Mucosa of rectum (tissue), 2 donors: ENCODE results near the gene CDH22.

Experiments used
- H3K27ac ChIP-seq, 2 donors: one replicate each; pipeline ENCODE4 v1.7.0; 2013; ENCODE audit warnings: inconsistent platforms in 2 of 2, low read depth in 2 of 2, low read length in 2 of 2
- H3K27me3 ChIP-seq, 2 donors: one replicate each; pipeline ENCODE4 v1.7.0; 2013; ENCODE audit warnings: low read length in 2 of 2; ENCODE audit not compliant: control insufficient read depth in 2 of 2, insufficient read depth in 2 of 2
- H3K36me3 ChIP-seq, 2 donors: one replicate each; pipeline ENCODE4 v1.7.0; 2013; ENCODE audit warnings: low read length in 2 of 2; ENCODE audit not compliant: control insufficient read depth in 2 of 2, insufficient read depth in 2 of 2
- H3K4me1 ChIP-seq, 2 donors: one replicate each; pipeline ENCODE4 v1.7.0; 2013; ENCODE audit warnings: low read length in 2 of 2, mild to moderate bottlenecking in 1 of 2; ENCODE audit not compliant: control insufficient read depth in 2 of 2, insufficient read depth in 2 of 2
- H3K4me3 ChIP-seq, 2 donors: one replicate each; pipeline ENCODE4 v1.7.0; 2013; ENCODE audit warnings: low read length in 2 of 2
- H3K9ac ChIP-seq, 2 donors: one replicate each; pipeline ENCODE4 v1.7.0; 2013; ENCODE audit warnings: low read length in 2 of 2, low read depth in 1 of 2, mild to moderate bottlenecking in 1 of 2
- H3K9me3 ChIP-seq, 2 donors: one replicate each; pipeline ENCODE4 v1.7.0; 2013; ENCODE audit warnings: low read length in 2 of 2; ENCODE audit not compliant: control insufficient read depth in 2 of 2
- donor health status: healthy.
- donor health status: Normal muscosa, but diverticular disease.

Gene CDH22

GRCh38 chr20:46246559-46246958 lies 61.7 kb downstream of the CDH22 start:
- H3K36me3 ChIP-seq: no peaks in the 10 kb centered on the region
- H3K27ac ChIP-seq: no peak overlapping the region
- H3K27me3 ChIP-seq: peaks cover 29 to 44% of the 10 kb centered on the region in 2 donors
- no peak overlapping the region for H3K4me3 ChIP-seq
- H3K9ac ChIP-seq: no peak overlapping the region
- H3K9me3 ChIP-seq: no peaks in the 10 kb centered on the region
- no peaks in the 10 kb centered on the region for H3K4me1 ChIP-seq

GRCh38 chr20:46243707-46244628 lies 64.3 kb downstream of the CDH22 start:
- Histone ChIP-seq H3K9ac (no peak overlapping the region), H3K4me3 (no peak overlapping the region), H3K27me3 (peaks cover 11 to 28% of the 10 kb centered on the region in 2 donors), H3K9me3 (no peaks in the 10 kb centered on the region), H3K36me3 (no peaks in the 10 kb centered on the region), H3K4me1 (no peaks in the 10 kb centered on the region), H3K27ac (no peak overlapping the region)

GRCh38 chr20:46242390-46242789 lies 65.9 kb downstream of the CDH22 start:
- Histone ChIP-seq H3K27ac (no peak overlapping the region), H3K36me3 (no peaks in the 10 kb centered on the region), H3K9ac (no peak overlapping the region), H3K4me1 (no peaks in the 10 kb centered on the region), H3K4me3 (no peak overlapping the region), H3K9me3 (no peaks in the 10 kb centered on the region), H3K27me3 (peaks cover 5 to 18% of the 10 kb centered on the region in 2 donors)

GRCh38 chr20:46240881-46241280 lies 67.4 kb downstream of the CDH22 start:
- Histone ChIP-seq H3K27ac (no peak overlapping the region), H3K27me3 (peaks cover 0 to 12% of the 10 kb centered on the region in 2 donors), H3K4me1 (no peaks in the 10 kb centered on the region), H3K9me3 (no peaks in the 10 kb centered on the region), H3K36me3 (no peaks in the 10 kb centered on the region), H3K4me3 (no peak overlapping the region), H3K9ac (no peak overlapping the region)

- Histone ChIP-seq H3K36me3 (no peaks in the 10 kb centered on the region), H3K9me3 (no peaks in the 10 kb centered on the region)
Measured at GRCh38 chr20:46240065-46240464, 68.2 kb downstream of the CDH22 start.

GRCh38 chr20:46237736-46238135 lies 70.6 kb downstream of the CDH22 start:
- no peaks in the 10 kb centered on the region for H3K4me1 ChIP-seq
- no peaks in the 10 kb centered on the region for H3K9me3 ChIP-seq
- H3K9ac ChIP-seq: no peak overlapping the region
- no peaks in the 10 kb centered on the region for H3K36me3 ChIP-seq
- no peak overlapping the region for H3K27ac ChIP-seq
- no peak overlapping the region for H3K4me3 ChIP-seq
- H3K27me3 ChIP-seq: peaks cover 0 to 2% of the 10 kb centered on the region in 2 donors

More at GRCh38 chr20:46240065-46240464, 68.2 kb downstream of the CDH22 start:
- Histone ChIP-seq H3K27me3 (peaks cover 0 to 4% of the 10 kb centered on the region in 2 donors), H3K4me3 (no peak overlapping the region), H3K9ac (no peak overlapping the region), H3K27ac (no peak overlapping the region), H3K4me1 (no peaks in the 10 kb centered on the region)

GRCh38 chr20:46237227-46237626 lies 71.1 kb downstream of the CDH22 start:
- H3K27me3 ChIP-seq: peaks cover 0 to 2% of the 10 kb centered on the region in 2 donors

DNA sequence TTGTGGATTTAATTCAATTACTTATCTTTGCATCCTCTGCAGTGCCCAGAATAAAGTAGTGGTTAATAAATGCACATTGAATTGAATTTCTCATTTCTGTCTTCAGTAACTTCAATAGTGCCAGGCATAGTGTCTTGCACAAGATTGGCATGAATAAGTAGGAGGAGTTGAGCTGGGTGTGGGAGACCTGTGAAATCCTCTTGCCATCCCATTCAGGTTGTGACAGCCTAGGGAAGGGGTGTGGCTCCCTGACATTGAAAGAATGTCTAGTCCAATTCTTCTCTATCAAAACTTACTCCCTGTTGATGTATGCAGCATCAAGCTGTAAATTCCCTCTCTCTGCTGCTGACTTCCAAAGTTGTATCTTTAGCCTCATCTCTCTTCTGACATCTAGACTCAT lies 73.2 kb downstream of the CDH22 start:
- H3K4me1 ChIP-seq: no peaks in the 10 kb centered on the region
- H3K27me3 ChIP-seq: peaks cover 0 to 2% of the 10 kb centered on the region in 2 donors
- no peaks in the 10 kb centered on the region for H3K36me3 ChIP-seq
- H3K27ac ChIP-seq: no peak overlapping the region
- H3K9me3 ChIP-seq: no peaks in the 10 kb centered on the region
- H3K4me3 ChIP-seq: no peak overlapping the region
- no peak overlapping the region for H3K9ac ChIP-seq

More at GRCh38 chr20:46237227-46237626, 71.1 kb downstream of the CDH22 start:
- Histone ChIP-seq H3K27ac (no peak overlapping the region), H3K4me1 (no peaks in the 10 kb centered on the region), H3K36me3 (no peaks in the 10 kb centered on the region), H3K9ac (no peak overlapping the region), H3K9me3 (no peaks in the 10 kb centered on the region), H3K4me3 (no peak overlapping the region)

- H3K27me3 ChIP-seq: peaks cover 0 to 2% of the 10 kb centered on the region in 2 donors
- H3K36me3 ChIP-seq: no peaks in the 10 kb centered on the region
Measured at GRCh38 chr20:46233701-46234100, 74.6 kb downstream of the CDH22 start.

GRCh38 chr20:46232539-46232938 lies 75.8 kb downstream of the CDH22 start:
- H3K27me3 ChIP-seq: peaks cover 0 to 2% of the 10 kb centered on the region in 2 donors
- H3K4me3 ChIP-seq: no peak overlapping the region
- H3K27ac ChIP-seq: no peak overlapping the region
- no peaks in the 10 kb centered on the region for H3K9me3 ChIP-seq
- H3K4me1 ChIP-seq: no peaks in the 10 kb centered on the region
- no peak overlapping the region for H3K9ac ChIP-seq
- H3K36me3 ChIP-seq: no peaks in the 10 kb centered on the region

More at GRCh38 chr20:46233701-46234100, 74.6 kb downstream of the CDH22 start:
- no peak overlapping the region for H3K4me3 ChIP-seq
- no peak overlapping the region for H3K9ac ChIP-seq
- H3K27ac ChIP-seq: no peak overlapping the region
- H3K9me3 ChIP-seq: no peaks in the 10 kb centered on the region
- H3K4me1 ChIP-seq: no peaks in the 10 kb centered on the region
